Astrocyte of the cerebellum (primary cell): Measurements from ENCODE around the gene MYO5A.

ENCODE experiments used
- DNase-seq: peaks from one replicate; pipeline ENCODE4 v3.0.0-alpha.2; 2011; ENCODE audit warnings: low read depth
- H3K4me3 ChIP-seq: 2 replicates; pipeline ENCODE4 v1.5.1; 2011; ENCODE audit warnings: mild to moderate bottlenecking, low read depth, low read length, moderate library complexity
- CTCF ChIP-seq: IDR thresholded peaks from 2 replicates; pipeline ENCODE4 v1.5.1; 2012; ENCODE audit warnings: low read length, low read depth, moderate library complexity, mild to moderate bottlenecking; ENCODE audit errors: missing control alignments
- in situ Hi-C: cut with HindIII; loops from 2 replicates; pipeline ENCODE4 v1.10.0; 2017; ENCODE audit warnings: low sequenced_read_pairs

MYO5A gene

GRCh38 chr15:52524223-52525136, 4.2 kb downstream of the MYO5A start:
- in situ Hi-C loops = no loop called here
- DNase-seq = no peak
- no peak for TF ChIP-seq CTCF
- no peak overlapping the region for H3K4me3 ChIP-seq

- in situ Hi-C loops = no loop called here
- H3K4me3 ChIP-seq = no peak overlapping the region
- DNase-seq = no peak
- TF ChIP-seq CTCF = no peak
Measured at GRCh38 chr15:52523647-52524046, 5.0 kb downstream of the MYO5A start.

- in situ Hi-C loops = no loop called here
- DNase-seq = peak; percentile 86
- no peak overlapping the region for H3K4me3 ChIP-seq
- no peak for TF ChIP-seq CTCF
Measured at GRCh38 chr15:52523192-52523591, 5.5 kb downstream of the MYO5A start.

- no peak for TF ChIP-seq CTCF
- in situ Hi-C loops = no loop called here
- no peak for DNase-seq
Measured at GRCh38 chr15:52521682-52522081, 7.0 kb downstream of the MYO5A start.

GRCh38 chr15:52520421-52520820, 8.3 kb downstream of the MYO5A start:
- TF ChIP-seq CTCF = no peak
- in situ Hi-C loops = no loop called here

More at GRCh38 chr15:52521682-52522081, 7.0 kb downstream of the MYO5A start:
- H3K4me3 ChIP-seq = no peak overlapping the region

GRCh38 chr15:52518487-52519371, 10.0 kb downstream of the MYO5A start:
- TF ChIP-seq CTCF = no peak
- H3K4me3 ChIP-seq = no peak overlapping the region
- DNase-seq = no peak
- in situ Hi-C loops = no loop called here

More at GRCh38 chr15:52520421-52520820, 8.3 kb downstream of the MYO5A start:
- no peak for DNase-seq
- no peak overlapping the region for H3K4me3 ChIP-seq
